Endothelial cell of umbilical vein (primary cell): ENCODE data around the gene TMEM9B. TPM values are rescaled to one million over a fixed set of nuclear protein-coding genes. Genes with fewer than 3 reads are reported as not detected.
"Not testable (repeated sequence)": the region's sequence is repeated elsewhere in the genome, so short reads cannot be mapped to it uniquely, and the experiment has no call there.

Source experiments
- BruUV-seq: library from RNA; stranded (reverse); fragments of 400-500 nt; replicated peaks from 2 replicates; lab custom pipeline; 2021; lab: Mats Ljungman, UMichigan
- CTCF ChIA-PET: fragments of 300-600, 350-600 bp; sonication (Branson Sonifier 250); formaldehyde crosslinking; loops from one replicate; lab custom pipeline; 2021; ENCODE audit warnings: antibody characterized with exemption, inconsistent platforms; lab: Charles Lee
- POLR2A ChIA-PET: fragments of 300-600, 350-600 bp; sonication (Branson Sonifier 250); formaldehyde crosslinking; loops from one replicate; lab custom pipeline; 2021; ENCODE audit warnings: antibody characterized with exemption, inconsistent platforms; lab: Charles Lee
- DNase-seq: peaks from one replicate; pipeline ENCODE4 v3.0.0-alpha.2; 2011; ENCODE audit warnings: low read depth, low spot score
- FAIRE-seq: peaks from 2 replicates; lab custom pipeline; 2011; peaks lifted over from hg19 to GRCh38; lab: Jason Lieb, UNC
- H2AFZ ChIP-seq: 2 replicates; pipeline ENCODE4 v1.6.0; 2012; ENCODE audit warnings: low read depth, low read length, control low read depth, inconsistent platforms
- H3K27ac ChIP-seq: 2 replicates; pipeline ENCODE4 v1.5.1; 2011; ENCODE audit warnings: low read depth, mild to moderate bottlenecking, control low read depth, low read length, moderate library complexity; ENCODE audit not compliant: insufficient read depth
- H3K27me3 ChIP-seq, 2 experiments: 2 replicates each; pipeline versions ENCODE4 v1.6.0 to v1.6.1; 2011; ENCODE audit warnings: low read length in 2 of 2, mixed read lengths in 1 of 2; ENCODE audit not compliant: control insufficient read depth in 2 of 2, insufficient read depth in 2 of 2
- H3K36me3 ChIP-seq, 2 experiments: 2 replicates in 1 of 2; 3 replicates in 1 of 2; pipeline ENCODE4 v1.5.1; 2011; ENCODE audit warnings: low read length in 2 of 2, mild to moderate bottlenecking in 1 of 2, moderate library complexity in 1 of 2; ENCODE audit not compliant: control insufficient read depth in 2 of 2, insufficient read depth in 2 of 2; ENCODE audit errors: extremely low read depth in 1 of 2
- H3K4me1 ChIP-seq: 3 replicates; pipeline ENCODE4 v1.5.1; 2011; ENCODE audit warnings: mild to moderate bottlenecking, low read length; ENCODE audit not compliant: control insufficient read depth, insufficient read depth; ENCODE audit errors: extremely low read depth
- H3K4me2 ChIP-seq: 2 replicates; pipeline ENCODE4 v1.6.1; 2011; ENCODE audit warnings: low read length, control low read depth, mixed read lengths; ENCODE audit not compliant: insufficient read depth
- H3K4me3 ChIP-seq, 3 experiments: fragments of 200-600 bp in 1 of 3; sonication (generic), shearing (Covaris generic) in 1 of 3; replicated peaks in 1 of 3; 2 replicates each; pipeline ENCODE4 v1.5.1; 2011 to 2016; ENCODE audit warnings: control low read depth in 3 of 3, low read length in 3 of 3, mild to moderate bottlenecking in 2 of 3, inconsistent platforms in 1 of 3, low read depth in 1 of 3, moderate library complexity in 1 of 3; ENCODE audit not compliant: insufficient read depth in 1 of 3
- H3K79me2 ChIP-seq: 2 replicates; pipeline ENCODE4 v1.6.0; 2012; ENCODE audit warnings: low read length, inconsistent platforms; ENCODE audit not compliant: control insufficient read depth, insufficient read depth
- H3K9ac ChIP-seq: replicated peaks from 2 replicates; pipeline ENCODE3; 2011; ENCODE audit warnings: low read length, control low read depth; ENCODE audit not compliant: insufficient read depth; ENCODE audit errors: extremely low read depth
- H3K9me1 ChIP-seq: replicated peaks from 3 replicates; pipeline ENCODE4 v1.6.0; 2011; ENCODE audit warnings: mild to moderate bottlenecking, low read length; ENCODE audit not compliant: control insufficient read depth, insufficient read depth; ENCODE audit errors: extremely low read depth
- H3K9me3 ChIP-seq: replicated peaks from 2 replicates; pipeline ENCODE4 v1.5.1; 2012; ENCODE audit warnings: low read length, inconsistent platforms; ENCODE audit not compliant: control insufficient read depth, insufficient read depth
- H4K20me1 ChIP-seq: replicated peaks from 2 replicates; pipeline ENCODE3; 2011; ENCODE audit warnings: mild to moderate bottlenecking, low read length; ENCODE audit not compliant: control insufficient read depth, insufficient read depth; ENCODE audit errors: extremely low read depth
- EZH2 ChIP-seq: IDR thresholded peaks from 2 replicates; pipeline ENCODE4 v1.6.1; 2012; ENCODE audit warnings: borderline replicate concordance, low read depth, mild to moderate bottlenecking, moderate library complexity, low read length, inconsistent platforms; ENCODE audit not compliant: severe bottlenecking
- FOS ChIP-seq: IDR thresholded peaks from 2 replicates; pipeline ENCODE4 v1.6.1; 2011; ENCODE audit warnings: mild to moderate bottlenecking, low read length, moderate library complexity, borderline replicate concordance; ENCODE audit not compliant: insufficient read depth
- GATA2 ChIP-seq: IDR thresholded peaks from 2 replicates; pipeline ENCODE4 v1.7.0; 2011; ENCODE audit warnings: low read depth, mild to moderate bottlenecking, moderate library complexity, mixed read lengths, low read length; ENCODE audit not compliant: insufficient read length, insufficient read depth
- JUN ChIP-seq: IDR thresholded peaks from 2 replicates; pipeline ENCODE4 v1.6.1; 2011; ENCODE audit warnings: borderline replicate concordance, low read depth; ENCODE audit not compliant: insufficient read length, insufficient read depth
- MYC ChIP-seq: IDR thresholded peaks from one replicate; pipeline ENCODE4 v1.6.1; 2011; ENCODE audit warnings: mild to moderate bottlenecking, low read depth, low read length
- POLR2A ChIP-seq: IDR thresholded peaks from 2 replicates; pipeline ENCODE4 v1.6.1; 2012; ENCODE audit warnings: low read depth, mild to moderate bottlenecking, control low read depth, low read length
- POLR2AphosphoS5 ChIP-seq: IDR thresholded peaks from 2 replicates; pipeline ENCODE4 v1.6.1; 2012; ENCODE audit warnings: low read depth, mild to moderate bottlenecking, control low read depth, low read length, moderate library complexity; ENCODE audit not compliant: insufficient read depth
- dilution Hi-C: fragments of 300-500 bp; cut with MboI; formaldehyde crosslinking; loops from one replicate; pipeline ENCODE4 v1.15.0; 2019; ENCODE audit warnings: low sequenced_read_pairs; ENCODE audit not compliant: extremely low pct_ligation_motif_present
- intact Hi-C: fragments of 100-400 bp; cut with micrococcal nuclease; formaldehyde crosslinking; loops from one replicate; pipeline ENCODE4 v1.10.0; 2022
- polyA plus RNA-seq, 4 experiments: library from polyadenylated mRNA; depleted of rRNA in 3 of 4; stranded (reverse) in 3 of 4; unstranded in 1 of 4; fragments of >200 nt; gene quantifications; 2 replicates each; pipeline versions ENCODE4 v1.2.1 to v1.2.3, GENCODE V29; 2011 to 2012; ENCODE audit warnings: missing spikeins in 1 of 4
- total RNA-seq: library from RNA; stranded (reverse); gene quantifications from 2 replicates; pipeline ENCODE4 v1.2.3, GENCODE V29; 2021
- TF ChIP-seq, protein P1 (sequence below), 2 donors: IDR thresholded peaks; 1 replicate in 1 of 2; 2 replicates in 1 of 2; pipeline ENCODE4 v1.5.1; 2011; ENCODE audit warnings: low read length in 2 of 2, mild to moderate bottlenecking in 2 of 2, moderate library complexity in 2 of 2, control low read depth in 1 of 2, inconsistent platforms in 1 of 2, low read depth in 1 of 2; ENCODE audit not compliant: insufficient read depth in 1 of 2; ENCODE audit errors: extremely low read depth in 1 of 2
- TF ChIP-seq, protein P2 (sequence below): IDR thresholded peaks from 2 replicates; pipeline ENCODE4 v1.6.1; 2011; ENCODE audit not compliant: insufficient read depth, insufficient read length

TMEM9B gene
- total and polyA plus RNA-seq, 2 donors (not counting 3 experiments of a cell fraction or from before 2014, with no cell fraction given): 28.2 to 30.2 TPM

DNA sequence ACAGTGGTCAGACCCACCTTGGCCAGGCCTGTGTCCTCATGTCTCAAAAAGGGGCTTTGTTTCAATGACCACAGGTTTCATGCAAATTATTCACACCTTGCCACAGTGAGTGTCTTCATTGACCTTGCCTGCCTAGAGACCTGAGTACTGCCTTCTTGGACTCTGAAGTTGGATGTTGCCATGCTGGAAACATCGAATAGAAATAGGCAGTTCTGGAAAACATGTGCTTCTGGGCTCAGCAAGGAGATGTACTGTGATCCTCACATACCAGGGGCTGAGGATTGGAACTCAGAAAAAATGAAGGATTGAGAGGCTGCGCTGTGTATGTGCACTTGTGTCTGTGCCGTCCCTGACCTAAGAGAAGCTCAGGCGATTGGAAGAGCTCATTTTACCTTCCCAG, 49.1 kb upstream of the TMEM9B start:
- FAIRE-seq: no peak
- Histone ChIP-seq H3K9me1 (no peaks in the 10 kb centered on the region), H2AFZ (no peak overlapping the region), H3K9ac (no peak overlapping the region), H3K79me2 (no peaks in the 10 kb centered on the region), H3K27ac (no peak overlapping the region), H3K36me3 (no peaks in the 10 kb centered on the region), H3K4me3 (no peak overlapping the region), H4K20me1 (no peaks in the 10 kb centered on the region), H3K27me3 (peaks cover 0 to 6% of the 10 kb centered on the region in 2 experiments), H3K4me2 (no peak overlapping the region), H3K4me1 (peaks cover 13% of the 10 kb centered on the region), H3K9me3 (no peaks in the 10 kb centered on the region)
- no TSS peak for BruUV-seq
- ChIA-PET POLR2A (no interaction called here), CTCF (interaction anchor here (0.7 to 7.0 kb wide), 4 partner anchors 14 to 494 kb away, joined by 3 to 248 read pairs (median 18); no protein-coding TSS in a partner anchor)
- intact Hi-C loops (loop anchor here (10.0 kb wide), 2 partner anchors 371 to 1311 kb away; partner anchors contain the start of gene IPO7), dilution Hi-C loops (no loop called here)
- DNase-seq: no peak
- no peak for TF ChIP-seq MYC
- no peak for TF ChIP-seq EZH2
- TF ChIP-seq POLR2AphosphoS5: no peak
- TF ChIP-seq POLR2A: no peak
- no peak for TF ChIP-seq JUN
- TF ChIP-seq, protein P1, sequence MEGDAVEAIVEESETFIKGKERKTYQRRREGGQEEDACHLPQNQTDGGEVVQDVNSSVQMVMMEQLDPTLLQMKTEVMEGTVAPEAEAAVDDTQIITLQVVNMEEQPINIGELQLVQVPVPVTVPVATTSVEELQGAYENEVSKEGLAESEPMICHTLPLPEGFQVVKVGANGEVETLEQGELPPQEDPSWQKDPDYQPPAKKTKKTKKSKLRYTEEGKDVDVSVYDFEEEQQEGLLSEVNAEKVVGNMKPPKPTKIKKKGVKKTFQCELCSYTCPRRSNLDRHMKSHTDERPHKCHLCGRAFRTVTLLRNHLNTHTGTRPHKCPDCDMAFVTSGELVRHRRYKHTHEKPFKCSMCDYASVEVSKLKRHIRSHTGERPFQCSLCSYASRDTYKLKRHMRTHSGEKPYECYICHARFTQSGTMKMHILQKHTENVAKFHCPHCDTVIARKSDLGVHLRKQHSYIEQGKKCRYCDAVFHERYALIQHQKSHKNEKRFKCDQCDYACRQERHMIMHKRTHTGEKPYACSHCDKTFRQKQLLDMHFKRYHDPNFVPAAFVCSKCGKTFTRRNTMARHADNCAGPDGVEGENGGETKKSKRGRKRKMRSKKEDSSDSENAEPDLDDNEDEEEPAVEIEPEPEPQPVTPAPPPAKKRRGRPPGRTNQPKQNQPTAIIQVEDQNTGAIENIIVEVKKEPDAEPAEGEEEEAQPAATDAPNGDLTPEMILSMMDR (IDR thresholded peaks at IDR 0.05; ENCODE audit: extremely low read depth in 1 of 2, insufficient read depth in 1 of 2, low read depth in 1 of 2, low read length in 2 of 2): no peak
- TF ChIP-seq GATA2: no peak
- TF ChIP-seq, protein P2, sequence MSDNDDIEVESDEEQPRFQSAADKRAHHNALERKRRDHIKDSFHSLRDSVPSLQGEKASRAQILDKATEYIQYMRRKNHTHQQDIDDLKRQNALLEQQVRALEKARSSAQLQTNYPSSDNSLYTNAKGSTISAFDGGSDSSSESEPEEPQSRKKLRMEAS: no peak
- TF ChIP-seq FOS: no peak

DNA sequence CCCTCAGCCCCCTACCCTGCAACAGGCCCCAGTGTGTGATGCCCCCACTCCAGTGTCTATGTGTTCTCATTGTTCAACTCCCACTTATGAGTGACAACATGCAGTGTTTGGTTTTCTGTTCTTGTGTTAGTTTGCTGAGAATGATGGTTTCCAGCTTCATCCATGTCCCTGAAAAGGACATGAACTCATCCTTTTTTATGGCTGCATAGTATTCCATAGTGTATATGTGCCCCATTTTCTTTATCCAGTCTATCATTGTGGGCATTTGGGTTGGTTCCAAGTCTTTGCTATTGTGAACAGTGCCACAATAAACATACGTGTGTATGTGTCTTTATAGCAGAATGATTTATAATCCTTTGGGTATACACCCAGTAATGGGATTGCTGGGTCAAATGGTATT, 45.3 kb upstream of the TMEM9B start:
- H3K4me1 ChIP-seq, dilution Hi-C loops, H3K9me1 ChIP-seq, H3K79me2 ChIP-seq, BruUV-seq, CTCF ChIA-PET, POLR2A ChIA-PET, H3K4me2 ChIP-seq, H3K27ac ChIP-seq, intact Hi-C loops, H3K4me3 ChIP-seq, H3K9me3 ChIP-seq, H2AFZ ChIP-seq, H3K36me3 ChIP-seq, FAIRE-seq, H3K9ac ChIP-seq, DNase-seq, H4K20me1 ChIP-seq: not testable (repeated sequence)
- H3K27me3 ChIP-seq: peaks cover 22 to 28% of the 10 kb centered on the region in 2 experiments
